ENCODE results near the gene TAS1R1.

Gene TAS1R1

GRCh38 chr1:6554907-6555778 lies at the start of gene TAS1R1:
Gene TAS1R1 (plus strand): TSS chr1:6555307. CDS start chr1:6555374, 67 bp downstream.
- DNase-seq = no peak

- DNase-seq = no peak
These were observed 49.5 kb upstream of the TAS1R1 start for GRCh38 chr1:6505367-6506209.

- no peak for DNase-seq
These were observed 48.7 kb upstream of the TAS1R1 start for GRCh38 chr1:6506210-6507036.

- DNase-seq = no peak
These were observed 48.1 kb upstream of the TAS1R1 start for GRCh38 chr1:6507037-6507428.

- DNase-seq = no peak
These were observed 47.6 kb upstream of the TAS1R1 start for GRCh38 chr1:6507461-6507911.

- no peak for DNase-seq
These were observed 46.8 kb upstream of the TAS1R1 start for GRCh38 chr1:6508154-6508815.

GRCh38 chr1:6508816-6509189 lies 46.3 kb upstream of the TAS1R1 start:
- DNase-seq = no peak

GRCh38 chr1:6509220-6509918 lies 45.7 kb upstream of the TAS1R1 start:
- DNase-seq = no peak

GRCh38 chr1:6509919-6510291 lies 45.2 kb upstream of the TAS1R1 start:
- DNase-seq = no peak

- DNase-seq = no peak
These were observed 44.6 kb upstream of the TAS1R1 start for GRCh38 chr1:6510493-6510892.

GRCh38 chr1:6511056-6511455 lies 44.1 kb upstream of the TAS1R1 start:
- DNase-seq = no peak

GRCh38 chr1:6511561-6512244 lies 43.4 kb upstream of the TAS1R1 start:
- DNase-seq = no peak

- no peak for DNase-seq
These were observed 42.7 kb upstream of the TAS1R1 start for GRCh38 chr1:6512245-6512907.

GRCh38 chr1:6512908-6513280 lies 42.2 kb upstream of the TAS1R1 start:
- no peak for DNase-seq

GRCh38 chr1:6513320-6513801 lies 41.7 kb upstream of the TAS1R1 start:
- DNase-seq = no peak

GRCh38 chr1:6515771-6516170 lies 39.3 kb upstream of the TAS1R1 start:
- DNase-seq = no peak

- no peak for DNase-seq
These were observed 37.7 kb upstream of the TAS1R1 start for GRCh38 chr1:6517435-6517851.

- no peak for DNase-seq
These were observed 35.6 kb upstream of the TAS1R1 start for GRCh38 chr1:6519491-6519934.

GRCh38 chr1:6519935-6520671 lies 35.0 kb upstream of the TAS1R1 start:
- no peak for DNase-seq

GRCh38 chr1:6521536-6521935 lies 33.6 kb upstream of the TAS1R1 start:
- no peak for DNase-seq

All from activated T-cell treated with anti-CD3 and anti-CD28 coated beads for 4 hours (primary cell).